ENCODE measurements around the gene FBXO11. TPM values are rescaled to one million over a fixed set of nuclear protein-coding genes. Genes with fewer than 3 reads are reported as not detected.

The FBXO11 gene
- 19.6 to 57.1 TPM (median 42.0 TPM) in 5 replicates for total RNA-seq (2022; extraction: Qiagen RNA extraction; ENCODE audit: low read depth)

GRCh38 chr2:47906157-47907038 lies at the start of gene FBXO11:
TSS of gene FBXO11 (minus strand) at chr2:47906498. CDS start at chr2:47905720, 778 bp downstream.

GRCh38 chr2:47782671-47783485 lies 123.4 kb downstream of the FBXO11 start, which contains the start of gene MSH6:
TSS of gene MSH6 (plus strand) at chr2:47783145. CDS start at chr2:47783234, 89 bp downstream.

Other genes with a start within 250 kb of the FBXO11 start
- gene MSH6, start 123.4 kb downstream of the FBXO11 start, total RNA-seq (2022; extraction: Qiagen RNA extraction; ENCODE audit: low read depth), result 85.8 to 121 TPM (median 92.6 TPM) in 5 replicates

All from A549 treated with RU486 at 1 μM for 4 hours (cell line).